Bone marrow (tissue), 2 donors: ENCODE results near the gene PITPNC1.

Experiments used
- DNase-seq, 2 donors: peaks; one replicate each; lab custom pipeline; 2025; lab: John Stamatoyannopoulos, UW

PITPNC1 gene

DNA sequence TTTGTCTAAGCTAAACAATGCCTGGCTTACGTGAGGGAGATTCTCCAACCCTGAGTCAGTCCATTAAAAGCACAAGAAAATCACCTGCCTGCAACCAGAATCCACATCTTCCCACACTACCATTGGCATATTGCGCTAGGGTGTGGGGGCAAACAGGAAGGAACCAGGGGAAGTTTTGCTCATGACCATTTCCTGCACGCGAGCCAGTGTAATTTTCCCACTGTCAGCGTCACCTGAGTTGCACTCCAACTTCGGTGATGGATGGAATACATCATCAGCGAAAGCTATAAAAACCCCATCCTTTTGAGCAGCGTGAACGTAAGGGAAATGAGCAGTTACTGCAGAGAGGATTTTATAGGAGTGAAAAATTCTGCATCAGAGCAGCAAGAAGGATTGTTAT lies 172.7 kb downstream of the PITPNC1 start:
- no peak for DNase-seq

DNA sequence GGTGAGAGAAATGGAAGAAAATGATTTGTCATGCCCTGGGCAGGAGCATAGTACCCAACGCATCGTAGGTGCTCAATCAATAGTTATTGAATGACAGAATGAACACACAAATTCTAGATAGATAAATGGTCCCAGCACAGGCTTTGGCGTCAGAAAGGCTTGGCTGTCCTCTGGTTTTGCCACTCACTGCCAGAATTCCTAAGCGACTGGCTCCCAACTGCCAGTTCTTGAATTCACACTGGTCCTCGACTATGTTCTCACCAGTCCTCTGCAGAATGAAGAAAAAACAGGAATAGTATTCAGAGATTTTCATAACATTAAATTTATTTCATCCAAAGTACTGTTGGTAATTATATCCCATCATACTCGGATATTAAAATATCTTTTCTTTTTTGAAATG lies 177.6 kb downstream of the PITPNC1 start:
- no peak for DNase-seq

DNA sequence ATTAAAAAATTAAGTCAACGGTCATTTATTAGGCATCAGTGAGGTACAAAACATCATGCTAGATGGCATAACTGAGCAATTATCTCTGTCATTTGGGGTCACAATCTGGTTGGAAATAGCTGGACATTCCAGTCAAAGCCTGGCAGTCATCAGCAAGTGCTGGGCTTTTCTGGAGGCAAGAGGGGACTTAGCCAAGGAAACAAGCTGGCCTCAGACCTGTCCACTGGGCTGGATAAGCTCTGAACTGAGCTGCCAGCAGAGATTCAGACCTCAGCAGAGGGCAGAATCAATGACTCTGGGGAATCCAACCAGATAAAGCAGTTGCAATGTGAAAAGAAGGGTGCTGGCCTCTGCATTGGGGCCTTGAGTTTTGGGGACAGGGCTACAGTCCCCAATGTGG lies 178.8 kb downstream of the PITPNC1 start:
- DNase-seq, result no peak

- no peak for DNase-seq
Measured at GRCh38 chr17:67557052-67557845, 180.2 kb downstream of the PITPNC1 start.

GRCh38 chr17:67557921-67558320 lies 180.8 kb downstream of the PITPNC1 start:
- DNase-seq, result no peak

DNA sequence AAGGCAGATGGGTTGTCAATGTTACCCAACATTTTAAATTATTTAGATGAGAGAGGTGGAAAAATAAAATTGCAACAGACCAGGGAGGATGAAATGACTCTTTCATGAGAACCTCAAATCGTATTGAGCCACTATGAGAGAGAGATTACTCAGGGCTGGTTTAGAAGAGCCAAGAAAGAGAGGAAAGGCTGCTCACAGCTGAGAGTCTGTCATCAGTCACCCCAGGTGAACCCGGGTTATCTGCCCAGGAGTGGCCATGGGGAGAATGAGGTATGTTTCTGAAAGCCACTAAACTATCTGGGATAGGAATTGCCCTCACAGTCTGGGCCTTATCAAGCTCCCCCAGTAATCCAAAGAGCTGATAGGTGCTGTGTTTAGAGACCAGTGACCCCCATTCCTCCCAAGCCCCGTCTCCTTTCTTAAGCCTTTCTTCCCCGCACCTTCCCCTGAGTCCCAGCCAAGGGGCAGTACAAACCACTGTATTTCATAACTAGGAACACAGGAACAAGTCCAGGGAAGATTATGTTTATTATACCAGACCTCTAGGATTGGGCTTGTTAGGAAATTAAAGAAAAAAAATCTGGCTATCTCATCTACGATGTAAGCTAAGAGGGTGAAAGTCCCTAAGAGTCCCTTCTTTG lies 181.8 kb downstream of the PITPNC1 start:
- no peak for DNase-seq

- no peak for DNase-seq
Measured at GRCh38 chr17:67559381-67559966, 182.4 kb downstream of the PITPNC1 start.

DNA sequence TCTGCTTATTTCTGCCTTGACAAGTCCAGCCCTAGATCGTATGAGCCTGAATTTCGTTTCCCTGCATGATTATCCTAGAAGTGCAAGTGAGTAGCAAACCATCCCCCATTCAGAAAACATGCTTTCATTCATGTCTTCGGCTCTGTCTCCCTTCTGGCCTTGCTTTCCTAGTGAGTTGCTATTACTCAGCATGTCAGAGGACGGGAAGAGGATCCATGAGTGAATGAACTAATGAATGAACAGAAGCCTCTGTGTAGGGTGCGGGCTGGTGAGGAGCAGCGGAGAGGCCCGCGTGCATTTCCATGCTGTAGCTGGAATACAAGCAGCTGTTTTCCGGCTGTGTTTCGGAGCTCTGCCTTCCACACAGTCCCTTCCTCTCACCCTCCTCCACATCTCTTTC lies 184.9 kb downstream of the PITPNC1 start:
- DNase-seq, result no peak

DNA sequence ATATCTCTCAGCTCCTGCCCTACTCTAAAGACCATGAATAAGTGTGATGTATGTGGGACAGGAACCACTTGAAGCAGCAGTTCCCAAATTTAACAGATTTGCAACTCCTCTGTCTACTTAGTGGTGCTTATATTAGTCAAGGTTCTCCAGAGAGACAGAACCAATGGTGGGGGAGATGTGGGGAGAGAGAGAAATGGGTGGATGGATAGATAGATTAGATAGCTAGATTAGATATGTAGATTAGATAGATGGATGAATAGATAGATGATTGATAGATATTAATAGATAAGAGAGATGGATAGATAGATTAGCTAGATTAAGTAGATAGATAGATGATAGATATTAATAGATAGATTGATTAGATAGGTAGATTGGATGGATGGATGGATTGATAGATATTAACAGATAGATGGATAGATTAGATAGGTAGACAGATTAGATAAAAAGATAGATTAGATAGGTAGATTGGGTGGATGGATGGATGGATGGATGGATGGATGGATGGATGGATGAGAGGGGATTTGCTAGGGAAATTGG lies 186.7 kb downstream of the PITPNC1 start:
- no peak for DNase-seq

- DNase-seq, result no peak
Measured at GRCh38 chr17:67565068-67565467, 188.0 kb downstream of the PITPNC1 start.

DNA sequence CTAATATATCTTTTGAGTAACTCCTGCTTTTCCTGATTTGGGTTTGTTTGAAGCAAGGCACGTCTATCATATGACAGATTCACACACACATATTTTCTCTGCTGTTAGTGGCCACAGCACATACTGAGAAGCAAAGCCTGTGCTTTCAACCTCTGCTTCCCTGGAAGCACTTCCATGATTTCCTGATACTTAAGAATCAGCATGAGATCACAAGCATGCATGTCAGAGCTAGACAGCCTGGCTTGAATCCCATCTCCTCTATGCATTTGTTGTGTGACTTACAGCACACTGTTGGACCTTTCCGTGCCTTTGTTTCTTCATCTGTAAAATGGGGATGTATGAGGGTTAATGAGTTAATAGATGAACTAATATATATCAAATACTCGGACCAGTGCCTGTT lies 189.6 kb downstream of the PITPNC1 start:
- no peak for DNase-seq

DNA sequence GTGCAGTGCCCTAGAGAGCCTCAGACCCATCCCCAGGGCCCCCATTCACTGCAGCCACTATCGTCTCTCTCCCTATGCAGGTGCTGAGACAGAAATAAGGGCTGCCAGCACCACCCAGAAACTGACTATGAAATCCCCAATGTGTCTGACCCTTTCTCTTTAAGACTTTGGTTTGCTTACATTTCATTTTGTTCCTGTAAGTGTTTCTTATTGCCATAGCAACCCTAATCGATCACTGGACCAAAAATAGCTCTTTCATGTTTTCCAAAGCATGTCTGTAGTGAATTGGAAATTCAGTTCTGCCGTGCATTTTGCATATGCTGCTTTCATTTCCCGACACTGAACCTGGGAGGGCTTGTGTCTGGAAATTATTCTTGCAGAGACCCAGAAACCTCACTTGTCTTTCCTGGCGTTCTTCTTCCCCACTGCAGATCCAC lies 192.0 kb downstream of the PITPNC1 start:
- no peak for DNase-seq

GRCh38 chr17:67569873-67570272 lies 192.8 kb downstream of the PITPNC1 start:
- DNase-seq, result no peak

GRCh38 chr17:67570797-67571196 lies 193.7 kb downstream of the PITPNC1 start:
- no peak for DNase-seq

DNA sequence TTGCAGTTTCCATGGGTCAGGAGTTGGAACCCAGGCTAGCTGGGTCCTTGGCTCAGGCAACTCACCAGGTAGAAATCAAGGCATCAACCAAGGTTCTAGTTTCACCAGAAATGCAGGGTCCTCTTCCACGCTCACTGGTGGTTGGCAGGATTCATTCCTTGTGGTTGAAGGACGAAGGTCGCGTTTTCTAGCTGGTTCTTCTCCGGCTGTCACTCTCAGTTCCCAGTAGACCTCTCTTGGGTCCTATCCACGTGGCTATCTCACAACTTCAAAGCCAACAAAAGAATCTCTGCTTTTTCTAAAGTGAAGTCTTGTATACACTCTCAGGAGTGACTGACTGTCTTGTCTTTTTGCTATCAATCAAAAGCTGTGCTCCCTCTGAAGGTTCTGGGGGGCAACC lies 194.4 kb downstream of the PITPNC1 start:
- DNase-seq, result no peak

GRCh38 chr17:67573987-67574657 lies 197.0 kb downstream of the PITPNC1 start:
- DNase-seq, result no peak

DNA sequence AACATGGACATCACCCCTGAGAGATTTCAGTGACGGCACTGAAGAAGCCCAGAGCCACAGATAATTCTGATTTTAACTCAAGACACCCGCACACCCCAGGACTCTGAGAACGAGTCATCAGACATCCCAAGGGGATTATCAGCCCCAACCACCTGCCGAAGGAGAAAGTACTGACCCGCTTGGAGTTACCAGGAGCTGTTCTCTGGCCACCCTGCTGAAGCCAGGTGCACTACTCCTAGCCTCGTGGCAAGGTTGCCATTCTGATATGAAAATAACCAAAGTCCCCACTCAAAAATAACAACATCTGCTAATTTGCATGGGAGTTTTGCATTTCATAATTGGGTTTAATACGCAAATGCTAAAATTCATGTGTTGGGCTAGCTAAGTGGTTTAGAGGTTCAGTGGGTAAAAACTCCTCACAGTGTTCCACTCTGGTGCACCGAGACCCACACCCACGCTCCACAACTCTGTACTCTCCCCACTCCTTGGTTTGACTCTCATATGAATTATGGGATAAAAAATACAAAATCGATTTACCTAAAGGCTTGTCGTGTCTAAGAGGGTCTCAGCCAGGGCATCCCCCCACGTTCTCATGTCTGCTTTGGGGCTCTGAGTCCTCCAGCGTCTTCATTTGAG lies 197.7 kb downstream of the PITPNC1 start:
- DNase-seq, result no peak

- no peak for DNase-seq
Measured at GRCh38 chr17:67575325-67575724, 198.2 kb downstream of the PITPNC1 start.

DNA sequence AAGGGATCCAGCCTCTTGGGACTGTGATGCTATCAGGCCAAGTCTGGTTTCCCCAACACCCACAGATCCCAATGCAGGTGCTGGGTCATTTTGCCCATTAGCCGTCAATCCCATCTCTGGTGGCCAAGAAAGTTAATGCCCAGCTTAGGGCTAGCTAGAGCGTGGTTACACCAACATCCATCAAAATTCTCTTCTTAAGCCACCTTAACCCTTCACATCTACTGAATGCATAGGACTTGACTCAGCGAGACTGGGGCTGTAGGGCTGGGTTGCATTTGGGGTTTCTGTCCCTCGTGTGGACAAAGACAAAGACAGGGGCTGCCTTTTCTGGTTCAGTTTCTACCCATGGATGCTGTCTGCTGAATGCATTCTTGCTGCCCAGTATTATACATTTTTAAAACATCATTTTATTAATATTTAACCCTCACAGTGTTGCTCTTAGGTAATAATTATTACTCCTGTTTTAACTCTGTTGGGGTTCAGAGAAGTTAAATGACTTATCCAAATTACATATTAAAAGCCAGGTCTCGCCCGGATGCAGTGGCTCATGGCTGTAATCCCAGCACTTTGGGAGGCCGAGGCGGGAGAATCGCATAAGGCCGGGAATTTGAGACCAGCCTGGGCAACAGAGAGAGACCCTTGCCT lies 199.5 kb downstream of the PITPNC1 start:
- no peak for DNase-seq

- no peak for DNase-seq
Measured at GRCh38 chr17:67577429-67578141, 200.5 kb downstream of the PITPNC1 start.

DNA sequence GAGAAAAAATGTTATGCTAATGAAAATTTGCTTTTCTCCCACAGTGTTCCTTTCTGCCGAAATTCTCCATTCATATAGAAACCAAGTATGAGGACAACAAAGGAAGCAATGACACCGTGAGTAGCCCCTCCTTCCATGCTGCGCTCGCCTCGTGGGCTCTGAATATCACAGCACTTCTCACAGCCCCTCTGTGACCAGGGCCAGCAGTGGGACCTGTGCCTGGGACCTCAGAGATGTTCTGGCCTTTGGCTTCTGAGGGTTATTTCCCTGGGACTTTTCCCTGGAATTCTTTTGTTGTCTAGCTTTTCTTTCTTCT lies 201.0 kb downstream of the PITPNC1 start:
- DNase-seq, result no peak
